ENCODE results near the gene LAMB1. TPM values are rescaled to one million over a fixed set of nuclear protein-coding genes. Genes with fewer than 3 reads are reported as not detected.
A peak's percentile ranks its signal among the peaks of the same experiment; 100 is the strongest.

Gene LAMB1
- polyA plus RNA-seq, 1 donor from 2014 or later = 7.6 TPM

GRCh38 chr7:107968449-107968848, 34.5 kb downstream of the LAMB1 start:
- no peak overlapping the region for H3K27ac ChIP-seq (ENCODE audit: low read length)
- no peaks in the 10 kb centered on the region for H3K27me3 ChIP-seq (ENCODE audit: insufficient read depth, low read depth, low read length)
- no peak overlapping the region for H2AFZ ChIP-seq (ENCODE audit: low read depth, low read length)
- H3K4me3 ChIP-seq (ENCODE audit: low read length) = no peak overlapping the region
- TF ChIP-seq POLR2AphosphoS5 (IDR thresholded peaks at IDR 0.05) (no peak), SMC3 (conservative IDR thresholded peaks at IDR 0.05; ENCODE audit: poor library complexity) (no peak), TAF1 (IDR thresholded peaks at IDR 0.05; ENCODE audit: low read depth) (no peak)
- H3K4me2 ChIP-seq (ENCODE audit: low read length) = no peak overlapping the region
- H3K9me2 ChIP-seq (ENCODE audit: insufficient read depth, low read length) = no peaks in the 10 kb centered on the region
- no peaks in the 10 kb centered on the region for H3K79me2 ChIP-seq (replicated peaks; ENCODE audit: insufficient read depth, low read length)
- no peaks in the 10 kb centered on the region for H3F3A ChIP-seq (ENCODE audit: insufficient read depth, low read length, poor library complexity, severe bottlenecking)
- no peaks in the 10 kb centered on the region for H3K36me3 ChIP-seq (ENCODE audit: insufficient read depth, low read length)
- H3K9me3 ChIP-seq (ENCODE audit: low read length) = no peaks in the 10 kb centered on the region
- no peak overlapping the region for H3K9ac ChIP-seq (ENCODE audit: low read length)
- H4K20me1 ChIP-seq (ENCODE audit: insufficient read depth) = no peaks in the 10 kb centered on the region

- Histone ChIP-seq H3F3A (ENCODE audit: insufficient read depth, low read length, poor library complexity, severe bottlenecking) (no peaks in the 10 kb centered on the region), H3K27me3 (ENCODE audit: insufficient read depth, low read depth, low read length) (no peaks in the 10 kb centered on the region), H3K9me3 (ENCODE audit: low read length) (no peaks in the 10 kb centered on the region), H3K79me2 (replicated peaks; ENCODE audit: insufficient read depth, low read length) (no peaks in the 10 kb centered on the region), H3K9ac (ENCODE audit: low read length) (no peak overlapping the region), H4K20me1 (ENCODE audit: insufficient read depth) (no peaks in the 10 kb centered on the region), H2AFZ (ENCODE audit: low read depth, low read length) (no peak overlapping the region), H3K27ac (ENCODE audit: low read length) (no peak overlapping the region), H3K36me3 (ENCODE audit: insufficient read depth, low read length) (no peaks in the 10 kb centered on the region), H3K4me2 (ENCODE audit: low read length) (no peak overlapping the region), H3K9me2 (ENCODE audit: insufficient read depth, low read length) (no peaks in the 10 kb centered on the region), H3K4me3 (ENCODE audit: low read length) (no peak overlapping the region)
- no peak for TF ChIP-seq EP300 (conservative IDR thresholded peaks at IDR 0.05; ENCODE audit: poor library complexity, severe bottlenecking)
- TF ChIP-seq CTCF (IDR thresholded peaks at IDR 0.05; ENCODE audit: poor library complexity, severe bottlenecking) = no peak
- no peak for TF ChIP-seq POLR2AphosphoS5 (IDR thresholded peaks at IDR 0.05)
- no peak for TF ChIP-seq REST (IDR thresholded peaks at IDR 0.05; ENCODE audit: borderline replicate concordance)
- no peak for TF ChIP-seq EZH2 (IDR thresholded peaks at IDR 0.05; ENCODE audit: borderline replicate concordance, insufficient read depth, low read length, poor library complexity, severe bottlenecking)
- no peak for TF ChIP-seq TAF1 (IDR thresholded peaks at IDR 0.05; ENCODE audit: low read depth)
- TF ChIP-seq MXI1 (conservative IDR thresholded peaks at IDR 0.05; ENCODE audit: poor library complexity, severe bottlenecking) = no peak
- no peak for TF ChIP-seq RAD21 (conservative IDR thresholded peaks at IDR 0.05)
These were observed 35.5 kb downstream of the LAMB1 start for GRCh38 chr7:107967420-107967819.

- Histone ChIP-seq H2AFZ (ENCODE audit: low read depth, low read length) (no peak overlapping the region), H3K27me3 (ENCODE audit: insufficient read depth, low read depth, low read length) (no peaks in the 10 kb centered on the region), H3F3A (ENCODE audit: insufficient read depth, low read length, poor library complexity, severe bottlenecking) (no peaks in the 10 kb centered on the region), H3K36me3 (ENCODE audit: insufficient read depth, low read length) (no peaks in the 10 kb centered on the region), H3K4me3 (ENCODE audit: low read length) (no peak overlapping the region), H3K79me2 (replicated peaks; ENCODE audit: insufficient read depth, low read length) (no peaks in the 10 kb centered on the region), H3K9me2 (ENCODE audit: insufficient read depth, low read length) (no peaks in the 10 kb centered on the region), H4K20me1 (ENCODE audit: insufficient read depth) (no peaks in the 10 kb centered on the region), H3K9ac (ENCODE audit: low read length) (no peak overlapping the region), H3K4me2 (ENCODE audit: low read length) (no peak overlapping the region), H3K27ac (ENCODE audit: low read length) (no peak overlapping the region), H3K9me3 (ENCODE audit: low read length) (no peaks in the 10 kb centered on the region)
- TF ChIP-seq CTCF (IDR thresholded peaks at IDR 0.05; ENCODE audit: poor library complexity, severe bottlenecking) = peak; percentile 13
- no peak for TF ChIP-seq POLR2AphosphoS5 (IDR thresholded peaks at IDR 0.05)
- no peak for TF ChIP-seq RAD21 (conservative IDR thresholded peaks at IDR 0.05)
- TF ChIP-seq EP300 (conservative IDR thresholded peaks at IDR 0.05; ENCODE audit: poor library complexity, severe bottlenecking) = no peak
- TF ChIP-seq TAF1 (IDR thresholded peaks at IDR 0.05; ENCODE audit: low read depth) = no peak
- TF ChIP-seq EZH2 (IDR thresholded peaks at IDR 0.05; ENCODE audit: borderline replicate concordance, insufficient read depth, low read length, poor library complexity, severe bottlenecking) = no peak
- no peak for TF ChIP-seq SMC3 (conservative IDR thresholded peaks at IDR 0.05; ENCODE audit: poor library complexity)
These were observed 36.2 kb downstream of the LAMB1 start for GRCh38 chr7:107966711-107967110.

Measured in neural cell (in vitro differentiated cells).